Stimulated activated memory B cell treated with anti-CD40 and anti-IgM and Interleukin-4, amounts not matched to agents 10 μg/mL and 1 μg/mL and 100 μg/mL, for 72 hours (primary cell): ENCODE measurements around the gene EYS.

ENCODE experiments used
- ATAC-seq: fragments of 150-1000 bp; cut with Tn5 transposase; 2 replicates; pipeline ENCODE4 v1.10.0; 2021
- H3K27ac Mint-ChIP-seq: one replicate; pipeline ENCODE4 v1.8.0; 2022; ENCODE audit warnings: mild to moderate bottlenecking, mixed read lengths
- H3K27me3 Mint-ChIP-seq: one replicate; pipeline ENCODE4 v1.8.0; 2022; ENCODE audit warnings: mixed read lengths
- H3K36me3 Mint-ChIP-seq: one replicate; pipeline ENCODE4 v1.8.0; 2022; ENCODE audit warnings: mixed read lengths
- H3K4me1 Mint-ChIP-seq: one replicate; pipeline ENCODE4 v1.8.0; 2022; ENCODE audit warnings: mixed read lengths
- H3K4me3 Mint-ChIP-seq: one replicate; pipeline ENCODE4 v1.8.0; 2022; ENCODE audit warnings: mild to moderate bottlenecking, moderate library complexity, mixed read lengths
- H3K9me3 Mint-ChIP-seq: one replicate; pipeline ENCODE4 v1.8.0; 2022; ENCODE audit warnings: mixed read lengths

The EYS gene

GRCh38 chr6:64896939-64897338, 810.1 kb downstream of the EYS start:
- H3K4me3 Mint-ChIP-seq, result no peak overlapping the region
- no peaks in the 10 kb centered on the region for H3K4me1 Mint-ChIP-seq
- no peaks in the 10 kb centered on the region for H3K36me3 Mint-ChIP-seq
- H3K27me3 Mint-ChIP-seq, result no peaks in the 10 kb centered on the region
- H3K27ac Mint-ChIP-seq, result no peak overlapping the region
- no peak for ATAC-seq
- H3K9me3 Mint-ChIP-seq, result peaks cover 6% of the 10 kb centered on the region

GRCh38 chr6:64895945-64896344, 811.1 kb downstream of the EYS start:
- Mint-ChIP-seq H3K36me3 (no peaks in the 10 kb centered on the region), H3K4me3 (no peak overlapping the region), H3K9me3 (peaks cover 8% of the 10 kb centered on the region), H3K27me3 (no peaks in the 10 kb centered on the region), H3K4me1 (no peaks in the 10 kb centered on the region), H3K27ac (no peak overlapping the region)
- no peak for ATAC-seq

- Mint-ChIP-seq H3K4me3 (no peak overlapping the region), H3K27me3 (no peaks in the 10 kb centered on the region), H3K27ac (no peak overlapping the region), H3K4me1 (no peaks in the 10 kb centered on the region), H3K36me3 (no peaks in the 10 kb centered on the region), H3K9me3 (peaks cover 2% of the 10 kb centered on the region)
- no peak for ATAC-seq
Measured at GRCh38 chr6:64890609-64891008, 816.4 kb downstream of the EYS start.

- Mint-ChIP-seq H3K36me3 (no peaks in the 10 kb centered on the region), H3K4me1 (no peaks in the 10 kb centered on the region)
- ATAC-seq, result no peak
Measured at GRCh38 chr6:64889144-64889543, 817.9 kb downstream of the EYS start.

GRCh38 chr6:64874776-64875175, 832.2 kb downstream of the EYS start:
- H3K4me1 Mint-ChIP-seq, result no peaks in the 10 kb centered on the region
- H3K4me3 Mint-ChIP-seq, result no peak overlapping the region
- no peak for ATAC-seq
- no peaks in the 10 kb centered on the region for H3K27me3 Mint-ChIP-seq
- H3K9me3 Mint-ChIP-seq, result peaks cover 5% of the 10 kb centered on the region
- no peak overlapping the region for H3K27ac Mint-ChIP-seq
- H3K36me3 Mint-ChIP-seq, result no peaks in the 10 kb centered on the region

More at GRCh38 chr6:64889144-64889543, 817.9 kb downstream of the EYS start:
- Mint-ChIP-seq H3K27ac (no peak overlapping the region), H3K9me3 (peaks cover 2% of the 10 kb centered on the region), H3K27me3 (no peaks in the 10 kb centered on the region), H3K4me3 (no peak overlapping the region)

- Mint-ChIP-seq H3K36me3 (no peaks in the 10 kb centered on the region), H3K27ac (no peak overlapping the region), H3K9me3 (peaks cover 5% of the 10 kb centered on the region), H3K27me3 (no peaks in the 10 kb centered on the region), H3K4me3 (no peak overlapping the region), H3K4me1 (no peaks in the 10 kb centered on the region)
- ATAC-seq, result no peak
Measured at GRCh38 chr6:64872633-64873032, 834.4 kb downstream of the EYS start.

GRCh38 chr6:64861039-64861651, 845.9 kb downstream of the EYS start:
- Mint-ChIP-seq H3K4me1 (no peaks in the 10 kb centered on the region), H3K4me3 (no peak overlapping the region), H3K27ac (no peak overlapping the region), H3K9me3 (peaks cover 11% of the 10 kb centered on the region), H3K36me3 (no peaks in the 10 kb centered on the region), H3K27me3 (no peaks in the 10 kb centered on the region)
- ATAC-seq, result peak; percentile 39

GRCh38 chr6:64860203-64860602, 846.8 kb downstream of the EYS start:
- no peak for ATAC-seq
- Mint-ChIP-seq H3K27me3 (no peaks in the 10 kb centered on the region), H3K27ac (no peak overlapping the region), H3K9me3 (peaks cover 14% of the 10 kb centered on the region), H3K36me3 (no peaks in the 10 kb centered on the region), H3K4me1 (no peaks in the 10 kb centered on the region), H3K4me3 (no peak overlapping the region)

GRCh38 chr6:64850121-64850520, 856.9 kb downstream of the EYS start:
- H3K9me3 Mint-ChIP-seq, result peaks cover 9% of the 10 kb centered on the region
- ATAC-seq, result no peak
- no peaks in the 10 kb centered on the region for H3K4me1 Mint-ChIP-seq
- H3K4me3 Mint-ChIP-seq, result no peak overlapping the region
- H3K27ac Mint-ChIP-seq, result no peak overlapping the region
- no peaks in the 10 kb centered on the region for H3K36me3 Mint-ChIP-seq
- no peaks in the 10 kb centered on the region for H3K27me3 Mint-ChIP-seq

- H3K27ac Mint-ChIP-seq, result no peak overlapping the region
- no peak for ATAC-seq
- H3K9me3 Mint-ChIP-seq, result peaks cover 6% of the 10 kb centered on the region
- no peak overlapping the region for H3K4me3 Mint-ChIP-seq
- no peaks in the 10 kb centered on the region for H3K36me3 Mint-ChIP-seq
- no peaks in the 10 kb centered on the region for H3K4me1 Mint-ChIP-seq
- no peaks in the 10 kb centered on the region for H3K27me3 Mint-ChIP-seq
Measured at GRCh38 chr6:64848467-64848866, 858.6 kb downstream of the EYS start.

- Mint-ChIP-seq H3K4me1 (no peaks in the 10 kb centered on the region), H3K27me3 (no peaks in the 10 kb centered on the region), H3K4me3 (no peak overlapping the region), H3K9me3 (peaks cover 4% of the 10 kb centered on the region), H3K27ac (no peak overlapping the region), H3K36me3 (no peaks in the 10 kb centered on the region)
- ATAC-seq, result no peak
Measured at GRCh38 chr6:64847396-64847795, 859.6 kb downstream of the EYS start.

GRCh38 chr6:64838726-64839125, 868.3 kb downstream of the EYS start:
- no peaks in the 10 kb centered on the region for H3K27me3 Mint-ChIP-seq
- H3K4me3 Mint-ChIP-seq, result no peak overlapping the region
- no peaks in the 10 kb centered on the region for H3K36me3 Mint-ChIP-seq

GRCh38 chr6:64831680-64832079, 875.3 kb downstream of the EYS start:
- no peak overlapping the region for H3K27ac Mint-ChIP-seq
- H3K9me3 Mint-ChIP-seq, result peaks cover 3% of the 10 kb centered on the region
- no peaks in the 10 kb centered on the region for H3K4me1 Mint-ChIP-seq
- no peak overlapping the region for H3K4me3 Mint-ChIP-seq
- no peak for ATAC-seq
- no peaks in the 10 kb centered on the region for H3K36me3 Mint-ChIP-seq
- H3K27me3 Mint-ChIP-seq, result no peaks in the 10 kb centered on the region

More at GRCh38 chr6:64838726-64839125, 868.3 kb downstream of the EYS start:
- no peaks in the 10 kb centered on the region for H3K4me1 Mint-ChIP-seq
- H3K9me3 Mint-ChIP-seq, result peaks cover 2% of the 10 kb centered on the region
- no peak for ATAC-seq
- no peak overlapping the region for H3K27ac Mint-ChIP-seq

GRCh38 chr6:64817525-64817924, 889.5 kb downstream of the EYS start:
- no peak overlapping the region for H3K4me3 Mint-ChIP-seq
- no peak overlapping the region for H3K27ac Mint-ChIP-seq
- no peaks in the 10 kb centered on the region for H3K36me3 Mint-ChIP-seq
- H3K27me3 Mint-ChIP-seq, result no peaks in the 10 kb centered on the region
- peaks cover 3% of the 10 kb centered on the region for H3K9me3 Mint-ChIP-seq
- no peaks in the 10 kb centered on the region for H3K4me1 Mint-ChIP-seq
- ATAC-seq, result no peak

- Mint-ChIP-seq H3K4me3 (no peak overlapping the region), H3K4me1 (no peaks in the 10 kb centered on the region), H3K27ac (no peak overlapping the region)
Measured at GRCh38 chr6:64815718-64816117, 891.3 kb downstream of the EYS start.

GRCh38 chr6:64812138-64812537, 894.9 kb downstream of the EYS start:
- Mint-ChIP-seq H3K27ac (no peak overlapping the region), H3K9me3 (peaks cover 4% of the 10 kb centered on the region), H3K4me1 (no peaks in the 10 kb centered on the region), H3K27me3 (no peaks in the 10 kb centered on the region), H3K4me3 (no peak overlapping the region), H3K36me3 (no peaks in the 10 kb centered on the region)
- no peak for ATAC-seq

More at GRCh38 chr6:64815718-64816117, 891.3 kb downstream of the EYS start:
- no peak for ATAC-seq
- no peaks in the 10 kb centered on the region for H3K36me3 Mint-ChIP-seq
- H3K27me3 Mint-ChIP-seq, result no peaks in the 10 kb centered on the region
- H3K9me3 Mint-ChIP-seq, result peaks cover 3% of the 10 kb centered on the region

- Mint-ChIP-seq H3K27me3 (no peaks in the 10 kb centered on the region), H3K27ac (no peak overlapping the region), H3K9me3 (peaks cover 4% of the 10 kb centered on the region), H3K4me1 (no peaks in the 10 kb centered on the region), H3K4me3 (no peak overlapping the region), H3K36me3 (no peaks in the 10 kb centered on the region)
- ATAC-seq, result no peak
Measured at GRCh38 chr6:64811119-64811518, 895.9 kb downstream of the EYS start.
